Measurements from ENCODE around the gene KANK3.

- TF ChIP-seq CTCF (IDR thresholded peaks at IDR 0.05) (no peak), POLR2AphosphoS5 (IDR thresholded peaks at IDR 0.05) (no peak), POLR2A (IDR thresholded peaks at IDR 0.05) (no peak)
These were observed 20.4 kb downstream of the KANK3 start for GRCh38 chr19:8322638-8322997.

All from prostate gland (tissue), 2 donors.